Lung (tissue), 12 donors: ENCODE measurements around the gene RNF166. TPM values are rescaled to one million over a fixed set of nuclear protein-coding genes. Genes with fewer than 3 reads are reported as not detected.

Experiments
- ATAC-seq: fragments of 200-7000 bp; cut with Tn5 transposase; one replicate; pipeline ENCODE4 v1.9.1; 2020; ENCODE audit warnings: moderate number of reproducible peaks; ENCODE audit not compliant: insufficient read depth, low FRiP score
- DNase-seq, 3 donors: peaks; one replicate each; pipeline ENCODE4 v3.0.0-alpha.2; 2013 to 2017
- H3K27ac ChIP-seq, 2 donors: one replicate each; pipeline ENCODE4 v1.5.1; 2013; ENCODE audit warnings: mild to moderate bottlenecking in 2 of 2, moderate library complexity in 2 of 2, control low read depth in 1 of 2, inconsistent platforms in 1 of 2, low read depth in 1 of 2, low read length in 1 of 2
- H3K27me3 ChIP-seq, 3 donors: one replicate each; pipeline ENCODE4 v1.5.1; 2013; ENCODE audit warnings: low read length in 2 of 3; ENCODE audit not compliant: control insufficient read depth in 3 of 3, insufficient read depth in 3 of 3
- H3K36me3 ChIP-seq, 4 donors: one replicate each; pipeline ENCODE4 v1.5.1; 2013; ENCODE audit warnings: low read length in 4 of 4, mild to moderate bottlenecking in 1 of 4, moderate library complexity in 1 of 4; ENCODE audit not compliant: control insufficient read depth in 4 of 4, insufficient read depth in 4 of 4
- H3K4me1 ChIP-seq, 5 donors: one replicate each; pipeline ENCODE4 v1.5.1; 2013; ENCODE audit warnings: low read length in 5 of 5, mild to moderate bottlenecking in 2 of 5, moderate library complexity in 1 of 5; ENCODE audit not compliant: control insufficient read depth in 5 of 5, insufficient read depth in 5 of 5
- H3K4me3 ChIP-seq: one replicate; pipeline ENCODE4 v1.5.1; 2013; ENCODE audit warnings: mild to moderate bottlenecking, control low read depth, moderate library complexity
- H3K9ac ChIP-seq, 2 donors: one replicate each; pipeline ENCODE4 v1.5.1; 2013; ENCODE audit warnings: low read length in 2 of 2, control low read depth in 1 of 2; ENCODE audit not compliant: insufficient read depth in 1 of 2
- H3K9me3 ChIP-seq, 4 donors: one replicate each; pipeline ENCODE4 v1.5.1; 2013; ENCODE audit warnings: low read length in 3 of 4, mild to moderate bottlenecking in 1 of 4, moderate library complexity in 1 of 4; ENCODE audit not compliant: control insufficient read depth in 4 of 4, insufficient read depth in 3 of 4
- CTCF ChIP-seq: IDR thresholded peaks from 2 replicates; pipeline ENCODE4 v1.5.1; 2012; ENCODE audit warnings: mild to moderate bottlenecking; ENCODE audit errors: control extremely low read depth, extremely low read depth
- WGBS, 2 donors: extraction: QIAGEN DNeasy Blood & Tissue Kit; methylation state at CpG; one replicate each; pipeline ENCODE4 v1.1.7; 2013; 5-methylcytosine and 5-hydroxymethylcytosine counted together
- polyA plus RNA-seq, 2 donors: library from polyadenylated mRNA; stranded (reverse); fragments of 200-250 nt; gene quantifications; one replicate each; pipeline ENCODE4 v1.2.1, GENCODE V29; 2013
- total RNA-seq, 2 donors: library from RNA; depleted of rRNA in 1 of 2; stranded (reverse); fragments of >200 nt in 1 of 2; gene quantifications; one replicate each; pipeline ENCODE4 v1.2.1, GENCODE V29; 2014 to 2021
- donor health status: control.
- donor health status: control.
- donor health status: Bipolar disorder and iron deficiency.
- donor health status: healthy.
- donor health status: DM: yes; HTN: yes; CAD: no.

The RNF166 gene
- total and polyA plus RNA-seq, 4 donors, result 15.2 to 51.6 (median 44.1) TPM

- no peak overlapping the region for H3K27ac ChIP-seq
- H3K9ac ChIP-seq, result no peak overlapping the region
- H3K4me3 ChIP-seq, result no peak overlapping the region
- H3K9me3 ChIP-seq, result no peaks in the 10 kb centered on the region
- whole genome bisulfite sequencing, 2 donors, result 95 to 97% methylated on average over 15 of the region's 15 CpGs
- H3K27me3 ChIP-seq, result no peaks in the 10 kb centered on the region
- no peaks in the 10 kb centered on the region for H3K4me1 ChIP-seq
- no peak for TF ChIP-seq CTCF
- H3K36me3 ChIP-seq, result peaks cover 2 to 76% (median 26%) of the 10 kb centered on the region in 4 donors
- no peak for DNase-seq
- no peak for ATAC-seq
These were observed 10.0 kb upstream of the RNF166 start for GRCh38 chr16:88716201-88716600.

DNA sequence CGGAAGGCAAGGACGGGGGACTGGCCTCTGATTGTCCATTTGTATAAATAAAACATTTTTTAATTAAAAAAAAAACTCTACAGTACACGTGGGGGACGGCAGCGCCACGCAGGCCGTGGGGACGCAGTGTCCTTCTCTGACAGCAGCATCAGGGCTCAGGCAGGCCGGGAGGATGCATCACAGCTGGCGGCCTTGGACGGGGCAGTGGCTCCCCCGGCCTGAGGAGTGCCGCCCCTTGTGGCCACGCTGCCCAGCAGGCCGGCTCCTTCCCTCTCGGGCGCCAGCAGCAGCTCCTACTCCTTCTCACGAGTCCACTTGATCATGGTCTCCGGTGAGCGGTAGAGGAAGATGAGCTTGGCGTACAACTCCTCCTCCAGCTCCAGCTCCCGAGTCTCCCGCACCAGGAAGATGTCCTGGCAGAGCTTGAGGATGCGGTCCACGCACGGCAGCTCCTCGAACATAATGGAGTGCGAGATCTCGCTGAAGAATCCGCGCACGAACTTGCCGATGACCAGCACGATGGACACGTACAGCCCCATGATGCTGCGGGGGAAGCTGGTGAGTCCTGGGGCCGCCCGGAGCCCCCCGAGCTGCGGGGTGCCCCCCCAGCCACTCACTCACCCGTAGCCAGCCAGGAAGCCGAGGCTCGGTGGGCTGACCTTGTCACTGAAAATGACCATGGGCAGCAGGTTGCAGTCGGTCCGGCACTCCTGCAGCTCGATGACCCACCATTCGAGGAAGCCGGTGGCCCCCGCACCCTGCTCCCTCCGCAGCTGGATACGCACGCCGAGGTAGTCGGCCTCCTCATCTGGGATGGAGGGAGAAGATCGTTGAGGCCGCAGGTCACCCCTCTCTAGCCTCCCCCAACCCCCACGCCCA, 9.3 kb upstream of the RNF166 start:
- Histone ChIP-seq H3K9me3 (no peaks in the 10 kb centered on the region), H3K4me3 (no peak overlapping the region), H3K36me3 (peaks cover 2 to 69% (median 26%) of the 10 kb centered on the region in 4 donors), H3K4me1 (no peaks in the 10 kb centered on the region), H3K27me3 (no peaks in the 10 kb centered on the region), H3K9ac (no peak overlapping the region), H3K27ac (no peak overlapping the region)
- 92 to 93% methylated on average over 57 of the region's 57 CpGs for WGBS, 2 donors
- ATAC-seq (no peak), DNase-seq (no peak)
- TF ChIP-seq CTCF, result no peak

GRCh38 chr16:88714420-88715302, 8.5 kb upstream of the RNF166 start:
- Histone ChIP-seq H3K27ac (no peak overlapping the region), H3K36me3 (peaks cover 2 to 67% (median 23%) of the 10 kb centered on the region in 4 donors), H3K9me3 (no peaks in the 10 kb centered on the region), H3K9ac (no peak overlapping the region), H3K4me1 (no peaks in the 10 kb centered on the region), H3K4me3 (no peak overlapping the region), H3K27me3 (no peaks in the 10 kb centered on the region)
- no peak for TF ChIP-seq CTCF
- ATAC-seq, result peak; percentile 28
- 88 to 89% methylated on average over 42 of the region's 42 CpGs for WGBS, 2 donors
- DNase-seq, result no peak
